ENCODE measurements around the gene TH.

GRCh38 chr11:2135648-2136201 is 35.9 kb downstream of the TH start:
- TF ChIP-seq CTCF (IDR thresholded peaks at IDR 0.05) = no peak
- TF ChIP-seq SIN3A (IDR thresholded peaks at IDR 0.05; ENCODE audit: borderline replicate concordance, insufficient read depth, low read depth, low read length) = no peak
- TF ChIP-seq POLR2AphosphoS5 (IDR thresholded peaks at IDR 0.05; ENCODE audit: low read depth, low read length) = no peak

Data from Panc1 (cell line).